Measurements from ENCODE around the gene TP53TG5.

TP53TG5 gene

GRCh38 chr20:45347936-45348778 lies 30.0 kb downstream of the TP53TG5 start, which contains the start of gene SDC4:
Gene SDC4 (minus strand): TSS chr20:45348424. CDS start chr20:45348384, 40 bp downstream.
- H3K27ac ChIP-seq (replicated peaks; ENCODE audit: low read length) = no peak within 1 kb of the TSS
- WGBS, 2 donors (ENCODE audit: extremely low coverage in 2 of 2, insufficient read length in 2 of 2, insufficient replicate concordance in 1 of 2) = no CpG with 5 or more reads among the region's 77 CpGs
- H2AFZ ChIP-seq (ENCODE audit: low read length) = peak within 1 kb of the TSS; percentile 94

DNA sequence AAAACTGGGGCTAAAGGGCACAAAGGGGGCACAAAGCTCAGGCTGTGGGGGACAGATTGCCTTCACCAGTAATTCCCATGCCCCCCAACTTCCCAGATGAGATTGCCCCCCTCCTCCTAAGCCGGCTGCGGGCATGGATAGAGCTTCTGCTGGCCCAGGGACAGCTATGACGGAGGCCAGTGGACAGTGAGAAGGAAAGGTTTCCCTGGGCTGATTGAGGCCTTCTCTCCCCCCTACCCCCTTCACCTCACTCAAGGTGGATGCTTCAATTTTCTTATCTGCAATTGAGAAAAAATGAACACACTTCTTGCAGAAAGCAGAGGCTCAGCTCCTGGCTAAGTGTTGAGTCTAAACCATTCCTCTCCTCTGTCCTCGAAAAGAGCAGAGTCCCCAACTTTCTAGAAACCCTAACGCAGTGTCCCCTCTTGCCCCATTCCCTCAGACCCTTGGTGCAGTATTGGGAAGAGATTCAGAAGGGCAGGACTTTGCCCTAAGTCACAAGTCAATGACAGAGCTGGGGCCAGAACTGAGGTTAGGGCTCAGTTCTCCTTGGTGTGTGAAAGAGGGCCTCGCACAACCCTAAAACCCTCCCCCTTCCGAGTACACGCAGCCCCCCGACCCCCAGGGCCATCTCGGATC lies 30.7 kb downstream of the TP53TG5 start:
- no peak overlapping the region for H3K4ac ChIP-seq (ENCODE audit: low read length)
- DNase-seq (ENCODE audit: low spot score) = no peak
- peak overlapping the region; percentile 40 to 86 for H3K4me3 ChIP-seq (ENCODE audit: low read length in 2 of 2)
- no CpG with 5 or more reads among the region's 10 CpGs for WGBS, 2 donors (ENCODE audit: extremely low coverage in 2 of 2, insufficient read length in 2 of 2, insufficient replicate concordance in 1 of 2)
- H3K14ac ChIP-seq (ENCODE audit: low read length) = peak overlapping the region; percentile 57
- peak overlapping the region; percentile 16 for H2BK120ac ChIP-seq (ENCODE audit: low read depth, low read length)
- H3K4me1 ChIP-seq (ENCODE audit: control insufficient read depth in 2 of 2, insufficient read depth in 1 of 2, low read depth in 1 of 2, low read length in 2 of 2) = peaks cover 27% of the 10 kb centered on the region in 2 donors
- no peak overlapping the region for H4K8ac ChIP-seq (ENCODE audit: low read depth, low read length)
- H3K18ac ChIP-seq (ENCODE audit: low read length) = peak overlapping the region; percentile 66
- H2AK5ac ChIP-seq (ENCODE audit: low read depth, low read length) = no peak overlapping the region
- no peak overlapping the region for H3K23ac ChIP-seq (ENCODE audit: low read depth, low read length, poor library complexity)
- no peaks in the 10 kb centered on the region for H3K9me3 ChIP-seq (replicated peaks in 1 of 2; ENCODE audit: control insufficient read depth in 2 of 2, insufficient read depth in 1 of 2, low read depth in 1 of 2, low read length in 2 of 2)
- no peaks in the 10 kb centered on the region for H3K36me3 ChIP-seq (replicated peaks in 1 of 2; ENCODE audit: control insufficient read depth in 2 of 2, insufficient read depth in 2 of 2, low read length in 2 of 2)
- H4K91ac ChIP-seq (ENCODE audit: low read depth, low read length, poor library complexity) = no peak overlapping the region
- peaks cover 0 to 32% (median 0%) of the 10 kb centered on the region in 3 experiments for H3K27me3 ChIP-seq (ENCODE audit: control insufficient read depth in 3 of 3, insufficient read depth in 3 of 3, low read depth in 1 of 3, low read length in 3 of 3)
- H3K27ac ChIP-seq (replicated peaks; ENCODE audit: low read length) = no peak overlapping the region
- peak overlapping the region; percentile 8 for H2BK5ac ChIP-seq (ENCODE audit: low read length)
- peak overlapping the region; percentile 78 for H3K4me2 ChIP-seq (ENCODE audit: insufficient read depth, low read length, poor library complexity, severe bottlenecking)
- no peaks in the 10 kb centered on the region for H3K79me1 ChIP-seq (ENCODE audit: low read depth, low read length)
- peak overlapping the region; percentile 50 for H2BK15ac ChIP-seq (ENCODE audit: low read length)
- peak overlapping the region; percentile 94 for H2AFZ ChIP-seq (ENCODE audit: low read length)
- peak overlapping the region; percentile 88 for H3K9ac ChIP-seq (ENCODE audit: low read depth, low read length, poor library complexity)
- H2BK12ac ChIP-seq (ENCODE audit: low read length) = no peak overlapping the region

More at GRCh38 chr20:45347936-45348778, 30.0 kb downstream of the TP53TG5 start, which contains the start of gene SDC4:
- Histone ChIP-seq H2BK5ac (ENCODE audit: low read length) (peak within 1 kb of the TSS; percentile 8), H2BK120ac (ENCODE audit: low read depth, low read length) (peak within 1 kb of the TSS; percentile 16), H4K8ac (ENCODE audit: low read depth, low read length) (no peak within 1 kb of the TSS), H3K9ac (ENCODE audit: low read depth, low read length, poor library complexity) (peak within 1 kb of the TSS; percentile 88), H3K27me3 (ENCODE audit: control insufficient read depth in 3 of 3, insufficient read depth in 3 of 3, low read depth in 1 of 3, low read length in 3 of 3) (peaks cover 0 to 34% (median 0%) of the 10 kb centered on the region in 3 experiments), H3K4ac (ENCODE audit: low read length) (no peak within 1 kb of the TSS), H3K4me1 (ENCODE audit: control insufficient read depth in 2 of 2, insufficient read depth in 1 of 2, low read depth in 1 of 2, low read length in 2 of 2) (peaks cover 20% of the 10 kb centered on the region in 2 donors), H3K4me3 (ENCODE audit: low read length in 2 of 2) (peak within 1 kb of the TSS; percentile 40 to 86), H2AK5ac (ENCODE audit: low read depth, low read length) (peak within 1 kb of the TSS; percentile 57), H3K36me3 (replicated peaks in 1 of 2; ENCODE audit: control insufficient read depth in 2 of 2, insufficient read depth in 2 of 2, low read length in 2 of 2) (no peaks in the 10 kb centered on the region), H3K9me3 (replicated peaks in 1 of 2; ENCODE audit: control insufficient read depth in 2 of 2, insufficient read depth in 1 of 2, low read depth in 1 of 2, low read length in 2 of 2) (no peaks in the 10 kb centered on the region), H3K23ac (ENCODE audit: low read depth, low read length, poor library complexity) (peak within 1 kb of the TSS; percentile 93), H3K14ac (ENCODE audit: low read length) (peak within 1 kb of the TSS; percentile 57), H3K18ac (ENCODE audit: low read length) (peak within 1 kb of the TSS; percentile 66), H3K4me2 (ENCODE audit: insufficient read depth, low read length, poor library complexity, severe bottlenecking) (peak within 1 kb of the TSS; percentile 78), H2BK12ac (ENCODE audit: low read length) (no peak within 1 kb of the TSS), H3K79me1 (ENCODE audit: low read depth, low read length) (no peaks in the 10 kb centered on the region), H4K91ac (ENCODE audit: low read depth, low read length, poor library complexity) (no peak within 1 kb of the TSS), H2BK15ac (ENCODE audit: low read length) (peak within 1 kb of the TSS; percentile 50)
- DNase-seq (ENCODE audit: low spot score) = no peak

GRCh38 chr20:45346851-45347250 lies 31.3 kb downstream of the TP53TG5 start:
- Histone ChIP-seq H2AFZ (ENCODE audit: low read length) (peak overlapping the region; percentile 94), H4K91ac (ENCODE audit: low read depth, low read length, poor library complexity) (no peak overlapping the region), H3K4me3 (ENCODE audit: low read length in 2 of 2) (no peak overlapping the region), H3K4me2 (ENCODE audit: insufficient read depth, low read length, poor library complexity, severe bottlenecking) (peak overlapping the region; percentile 78), H3K18ac (ENCODE audit: low read length) (no peak overlapping the region), H3K9me3 (replicated peaks in 1 of 2; ENCODE audit: control insufficient read depth in 2 of 2, insufficient read depth in 1 of 2, low read depth in 1 of 2, low read length in 2 of 2) (no peaks in the 10 kb centered on the region), H3K36me3 (replicated peaks in 1 of 2; ENCODE audit: control insufficient read depth in 2 of 2, insufficient read depth in 2 of 2, low read length in 2 of 2) (no peaks in the 10 kb centered on the region), H2BK15ac (ENCODE audit: low read length) (no peak overlapping the region), H3K27me3 (ENCODE audit: control insufficient read depth in 3 of 3, insufficient read depth in 3 of 3, low read depth in 1 of 3, low read length in 3 of 3) (peaks cover 0 to 32% (median 0%) of the 10 kb centered on the region in 3 experiments), H3K14ac (ENCODE audit: low read length) (no peak overlapping the region), H3K27ac (replicated peaks; ENCODE audit: low read length) (no peak overlapping the region), H3K9ac (ENCODE audit: low read depth, low read length, poor library complexity) (no peak overlapping the region), H2BK12ac (ENCODE audit: low read length) (no peak overlapping the region), H4K8ac (ENCODE audit: low read depth, low read length) (no peak overlapping the region), H2AK5ac (ENCODE audit: low read depth, low read length) (no peak overlapping the region), H2BK120ac (ENCODE audit: low read depth, low read length) (no peak overlapping the region), H2BK5ac (ENCODE audit: low read length) (no peak overlapping the region), H3K23ac (ENCODE audit: low read depth, low read length, poor library complexity) (no peak overlapping the region), H3K79me1 (ENCODE audit: low read depth, low read length) (no peaks in the 10 kb centered on the region), H3K4ac (ENCODE audit: low read length) (no peak overlapping the region), H3K4me1 (ENCODE audit: control insufficient read depth in 2 of 2, insufficient read depth in 1 of 2, low read depth in 1 of 2, low read length in 2 of 2) (peaks cover 33% of the 10 kb centered on the region in 2 donors)
- DNase-seq (ENCODE audit: low spot score) = no peak
- WGBS, 2 donors (ENCODE audit: extremely low coverage in 2 of 2, insufficient read length in 2 of 2, insufficient replicate concordance in 1 of 2) = no CpG with 5 or more reads among the region's 5 CpGs

- H3K14ac ChIP-seq (ENCODE audit: low read length) = no peak overlapping the region
- no peak overlapping the region for H2AK5ac ChIP-seq (ENCODE audit: low read depth, low read length)
- no peaks in the 10 kb centered on the region for H3K36me3 ChIP-seq (replicated peaks in 1 of 2; ENCODE audit: control insufficient read depth in 2 of 2, insufficient read depth in 2 of 2, low read length in 2 of 2)
- no peak overlapping the region for H2BK5ac ChIP-seq (ENCODE audit: low read length)
- no CpG with 5 or more reads among the region's 3 CpGs for WGBS, 2 donors (ENCODE audit: extremely low coverage in 2 of 2, insufficient read length in 2 of 2, insufficient replicate concordance in 1 of 2)
- no peak overlapping the region for H4K91ac ChIP-seq (ENCODE audit: low read depth, low read length, poor library complexity)
- H3K9me3 ChIP-seq (replicated peaks in 1 of 2; ENCODE audit: control insufficient read depth in 2 of 2, insufficient read depth in 1 of 2, low read depth in 1 of 2, low read length in 2 of 2) = no peaks in the 10 kb centered on the region
- no peak for DNase-seq (ENCODE audit: low spot score)
- H4K8ac ChIP-seq (ENCODE audit: low read depth, low read length) = no peak overlapping the region
- peaks cover 0 to 32% (median 0%) of the 10 kb centered on the region in 3 experiments for H3K27me3 ChIP-seq (ENCODE audit: control insufficient read depth in 3 of 3, insufficient read depth in 3 of 3, low read depth in 1 of 3, low read length in 3 of 3)
- H2BK12ac ChIP-seq (ENCODE audit: low read length) = no peak overlapping the region
- no peak overlapping the region for H3K23ac ChIP-seq (ENCODE audit: low read depth, low read length, poor library complexity)
- H3K4ac ChIP-seq (ENCODE audit: low read length) = no peak overlapping the region
- H3K27ac ChIP-seq (replicated peaks; ENCODE audit: low read length) = no peak overlapping the region
- H3K79me1 ChIP-seq (ENCODE audit: low read depth, low read length) = no peaks in the 10 kb centered on the region
- H3K4me1 ChIP-seq (ENCODE audit: control insufficient read depth in 2 of 2, insufficient read depth in 1 of 2, low read depth in 1 of 2, low read length in 2 of 2) = peaks cover 37 to 38% of the 10 kb centered on the region in 2 donors
- H3K4me3 ChIP-seq (ENCODE audit: low read length in 2 of 2) = no peak overlapping the region
- H2BK15ac ChIP-seq (ENCODE audit: low read length) = no peak overlapping the region
- no peak overlapping the region for H3K9ac ChIP-seq (ENCODE audit: low read depth, low read length, poor library complexity)
- no peak overlapping the region for H2AFZ ChIP-seq (ENCODE audit: low read length)
- no peak overlapping the region for H3K18ac ChIP-seq (ENCODE audit: low read length)
- H3K4me2 ChIP-seq (ENCODE audit: insufficient read depth, low read length, poor library complexity, severe bottlenecking) = no peak overlapping the region
- no peak overlapping the region for H2BK120ac ChIP-seq (ENCODE audit: low read depth, low read length)
Measured at GRCh38 chr20:45346291-45346718, 31.8 kb downstream of the TP53TG5 start.
